NCI-H2029 (cell line): ENCODE data around the gene HNRNPUL2.
"Not testable (repeated sequence)": the region's sequence is repeated elsewhere in the genome, so short reads cannot be mapped to it uniquely, and the experiment has no call there.

Source experiments
- DNase-seq: peaks from one replicate; lab custom pipeline; 2025; lab: John Stamatoyannopoulos, UW

Gene HNRNPUL2

GRCh38 chr11:62727165-62727871 lies at the start of gene HNRNPUL2:
Gene HNRNPUL2 (minus strand): TSS chr11:62727457. CDS start chr11:62727156, 301 bp downstream.
- DNase-seq = peak; percentile 98

GRCh38 chr11:62775646-62776045 lies 48.4 kb upstream of the HNRNPUL2 start:
- no peak for DNase-seq

GRCh38 chr11:62774407-62774806 lies 47.1 kb upstream of the HNRNPUL2 start:
- DNase-seq = no peak

- DNase-seq = peak; percentile 98
These were observed 44.1 kb upstream of the HNRNPUL2 start, which contains the start of gene TAF6L for GRCh38 chr11:62771144-62772021. Gene TAF6L (plus strand): TSS chr11:62771396. CDS start chr11:62775784, 4,388 bp downstream.

GRCh38 chr11:62770778-62771143 lies 43.5 kb upstream of the HNRNPUL2 start:
- DNase-seq = no peak

GRCh38 chr11:62760867-62761227 lies 33.6 kb upstream of the HNRNPUL2 start:
- not testable (repeated sequence) for DNase-seq

- no peak for DNase-seq
These were observed 30.9 kb upstream of the HNRNPUL2 start for GRCh38 chr11:62757846-62758788.

GRCh38 chr11:62755086-62755615 lies 27.9 kb upstream of the HNRNPUL2 start:
- DNase-seq = no peak

GRCh38 chr11:62753736-62754603 lies 26.7 kb upstream of the HNRNPUL2 start, which contains the start of gene ZBTB3:
Gene ZBTB3 (minus strand): TSS chr11:62754160. CDS start chr11:62753664, 496 bp downstream.
- DNase-seq = peak; percentile 99

GRCh38 chr11:62752994-62753735 lies 25.9 kb upstream of the HNRNPUL2 start:
- no peak for DNase-seq

- no peak for DNase-seq
These were observed 25.0 kb upstream of the HNRNPUL2 start for GRCh38 chr11:62752177-62752785.

- not testable (repeated sequence) for DNase-seq
These were observed 22.7 kb upstream of the HNRNPUL2 start for GRCh38 chr11:62749931-62750330.

- DNase-seq = no peak
These were observed 20.4 kb upstream of the HNRNPUL2 start for GRCh38 chr11:62747475-62748160.

- DNase-seq = no peak
These were observed 9.9 kb upstream of the HNRNPUL2 start for GRCh38 chr11:62737196-62737595.

GRCh38 chr11:62732830-62733229 lies 5.6 kb upstream of the HNRNPUL2 start:
- DNase-seq = no peak

GRCh38 chr11:62730076-62730475 lies 2.8 kb upstream of the HNRNPUL2 start:
- not testable (repeated sequence) for DNase-seq

GRCh38 chr11:62728171-62728988 lies 1.1 kb upstream of the HNRNPUL2 start, which contains the start of gene TTC9C:
Gene TTC9C (plus strand): TSS chr11:62728486. CDS start chr11:62728849, 363 bp downstream.
- peak; percentile 89 for DNase-seq

- DNase-seq = peak; percentile 99
These were observed 564 bp upstream of the HNRNPUL2 start for GRCh38 chr11:62727872-62728170.
